HG03439 (cell line): ENCODE results near the gene PATL1.

Experiments
- ATAC-seq: cut with Tn5 transposase; IDR thresholded peaks from one replicate; pipeline ENCODE4 v1.9.1; 2021; ENCODE audit warnings: mild to moderate bottlenecking, moderate library complexity; ENCODE audit not compliant: unreplicated experiment

PATL1 gene

GRCh38 chr11:59615120-59615636, 53.7 kb downstream of the PATL1 start:
- peak; percentile 20 for ATAC-seq

- no peak for ATAC-seq
These were observed 54.3 kb downstream of the PATL1 start for GRCh38 chr11:59614277-59615119.

GRCh38 chr11:59611570-59612565, 57.0 kb downstream of the PATL1 start:
- ATAC-seq, result no peak

- no peak for ATAC-seq
These were observed 58.5 kb downstream of the PATL1 start for GRCh38 chr11:59610289-59610688.

DNA sequence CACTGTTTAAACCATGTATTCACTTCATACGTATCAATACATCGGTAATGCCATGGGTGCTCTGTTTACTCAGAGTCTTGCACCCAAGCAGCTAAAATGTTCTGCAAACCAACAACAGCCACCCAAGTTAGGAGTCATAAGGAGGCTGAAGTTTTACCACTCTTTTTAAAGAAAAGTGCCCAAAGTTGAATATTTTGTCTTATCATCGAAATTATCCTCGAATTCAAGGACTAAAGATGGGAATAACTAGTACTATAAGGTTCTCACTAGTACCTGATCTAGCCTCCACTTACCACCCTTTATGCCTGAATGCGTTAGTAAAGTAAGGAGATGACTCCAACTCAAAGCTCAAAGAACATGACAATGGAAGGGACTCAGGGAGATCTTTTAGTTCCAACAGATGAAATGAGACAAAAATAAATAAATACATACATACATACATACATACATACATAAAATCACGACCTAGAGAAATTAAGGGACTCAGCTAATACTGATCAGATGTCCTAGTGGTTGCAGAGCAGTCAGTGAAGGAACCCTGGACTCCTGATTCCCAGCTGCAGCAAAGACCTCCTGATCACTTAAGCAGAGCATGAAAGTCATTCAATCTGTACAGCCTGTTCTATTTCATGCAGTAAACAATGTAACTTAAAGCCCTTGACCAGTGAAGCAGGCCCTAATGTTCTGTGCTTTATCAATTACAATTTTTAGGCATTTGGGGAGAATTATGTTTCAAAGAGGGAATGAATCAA, 61.0 kb downstream of the PATL1 start:
- no peak for ATAC-seq

DNA sequence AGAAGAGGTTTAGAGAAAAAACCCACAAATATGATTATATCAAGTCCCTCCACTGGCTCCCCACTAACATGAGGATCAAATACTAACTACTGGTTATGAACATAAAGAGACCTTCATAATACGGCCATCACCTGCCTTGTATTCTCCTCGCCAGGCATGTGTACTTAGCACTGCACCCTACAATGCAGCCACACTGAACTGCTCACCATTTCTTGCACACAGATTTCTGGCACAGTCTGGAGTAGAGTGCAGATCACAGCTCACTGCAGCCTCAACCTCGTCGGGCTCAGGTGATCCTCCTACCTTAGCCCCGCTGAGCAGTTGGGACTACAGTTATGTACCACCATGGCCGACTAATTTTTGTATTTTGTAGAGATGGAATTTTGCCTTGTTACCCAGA, 66.4 kb downstream of the PATL1 start:
- no peak for ATAC-seq

- ATAC-seq, result no peak
These were observed 67.0 kb downstream of the PATL1 start for GRCh38 chr11:59601788-59602187.

GRCh38 chr11:59600636-59601035, 68.2 kb downstream of the PATL1 start:
- no peak for ATAC-seq

GRCh38 chr11:59600234-59600633, 68.6 kb downstream of the PATL1 start:
- ATAC-seq, result no peak

DNA sequence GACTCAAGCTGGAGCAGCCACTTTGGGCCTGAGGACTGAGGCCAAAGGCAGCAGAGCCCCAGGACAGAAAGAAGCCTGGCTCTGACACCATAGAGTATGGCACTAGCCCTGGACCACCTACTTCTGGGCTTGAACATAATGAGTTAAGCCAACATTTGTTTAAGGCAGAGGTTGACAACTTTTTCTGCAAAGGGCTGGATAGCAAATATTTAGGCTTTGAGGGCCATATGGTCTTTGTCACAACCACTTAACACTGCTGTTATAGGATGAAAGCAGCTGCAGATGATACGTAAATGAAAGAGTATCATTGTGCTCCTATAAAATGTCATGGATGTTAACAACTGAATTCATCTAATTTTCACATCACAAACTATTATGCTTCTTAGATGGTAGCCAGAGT, 69.9 kb downstream of the PATL1 start:
- ATAC-seq, result no peak
